GM19328 (cell line): ENCODE results near the gene CCDC169.
"Not testable (repeated sequence)": the region's sequence is repeated elsewhere in the genome, so short reads cannot be mapped to it uniquely, and the experiment has no call there.

Experiments
- ATAC-seq: cut with Tn5 transposase; IDR thresholded peaks from one replicate; pipeline ENCODE4 v1.9.1; 2021; ENCODE audit warnings: mild to moderate bottlenecking, moderate library complexity; ENCODE audit not compliant: unreplicated experiment

CCDC169 gene

DNA sequence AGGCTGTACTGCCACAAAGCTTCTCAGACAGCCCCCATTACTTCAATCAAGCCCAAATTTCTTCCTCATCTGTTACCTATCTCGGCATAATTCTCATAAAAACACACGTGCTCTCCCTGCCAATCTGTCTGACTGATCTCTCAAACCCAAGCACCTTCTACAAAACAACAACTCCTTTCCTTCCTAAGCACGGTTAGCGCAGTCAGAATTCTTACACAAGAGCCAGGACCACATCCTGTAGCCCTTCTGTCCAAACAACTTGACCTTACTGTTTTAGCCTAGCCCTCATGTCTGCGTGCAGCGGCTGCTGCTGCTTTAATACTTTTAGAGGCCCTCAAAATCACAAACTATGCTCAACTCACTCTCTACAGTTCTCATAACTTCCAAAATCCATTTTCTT lies 22.2 kb upstream of the CCDC169 start:
- not testable (repeated sequence) for ATAC-seq

DNA sequence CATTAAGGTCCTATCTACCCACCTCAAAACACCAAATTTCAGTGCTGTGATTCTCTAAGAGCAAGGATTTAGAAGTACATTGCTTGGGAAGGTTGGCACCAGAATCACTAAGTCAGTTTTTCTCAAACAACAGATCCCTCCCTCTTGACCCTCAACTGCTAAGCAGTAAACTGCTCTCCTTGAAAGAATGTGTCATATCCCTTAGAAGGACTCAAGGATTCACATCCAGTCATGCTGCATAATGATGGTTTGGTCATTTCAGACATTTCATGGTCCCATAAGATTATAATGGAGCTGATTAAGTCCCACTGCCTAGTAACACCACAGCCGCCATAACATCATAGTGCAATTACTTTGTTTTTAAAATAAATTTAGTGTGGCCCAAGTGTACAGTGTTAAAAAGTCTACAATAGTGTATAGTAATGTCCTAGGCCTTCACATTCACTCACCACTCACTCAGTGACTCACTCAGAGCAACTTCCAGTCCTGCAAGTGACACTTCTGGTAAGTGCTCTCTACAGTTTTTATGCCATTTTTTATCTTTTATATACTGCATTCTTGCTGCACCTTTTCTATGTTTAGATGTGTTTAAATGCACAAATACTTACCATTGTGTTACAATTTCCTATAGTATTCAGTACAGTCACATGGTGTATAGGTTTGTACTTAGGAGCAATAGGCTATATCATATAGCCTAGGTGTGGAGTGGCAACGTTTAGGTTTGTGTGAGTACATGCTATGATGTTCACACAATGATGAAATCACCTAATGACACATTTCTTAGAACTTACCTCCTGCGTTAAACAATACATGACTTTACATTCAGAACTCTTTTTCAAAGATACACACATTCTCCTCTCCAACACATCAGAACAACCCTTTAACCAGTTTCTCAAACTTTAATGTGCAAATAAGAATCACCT lies 15.7 kb upstream of the CCDC169 start:
- no peak for ATAC-seq

DNA sequence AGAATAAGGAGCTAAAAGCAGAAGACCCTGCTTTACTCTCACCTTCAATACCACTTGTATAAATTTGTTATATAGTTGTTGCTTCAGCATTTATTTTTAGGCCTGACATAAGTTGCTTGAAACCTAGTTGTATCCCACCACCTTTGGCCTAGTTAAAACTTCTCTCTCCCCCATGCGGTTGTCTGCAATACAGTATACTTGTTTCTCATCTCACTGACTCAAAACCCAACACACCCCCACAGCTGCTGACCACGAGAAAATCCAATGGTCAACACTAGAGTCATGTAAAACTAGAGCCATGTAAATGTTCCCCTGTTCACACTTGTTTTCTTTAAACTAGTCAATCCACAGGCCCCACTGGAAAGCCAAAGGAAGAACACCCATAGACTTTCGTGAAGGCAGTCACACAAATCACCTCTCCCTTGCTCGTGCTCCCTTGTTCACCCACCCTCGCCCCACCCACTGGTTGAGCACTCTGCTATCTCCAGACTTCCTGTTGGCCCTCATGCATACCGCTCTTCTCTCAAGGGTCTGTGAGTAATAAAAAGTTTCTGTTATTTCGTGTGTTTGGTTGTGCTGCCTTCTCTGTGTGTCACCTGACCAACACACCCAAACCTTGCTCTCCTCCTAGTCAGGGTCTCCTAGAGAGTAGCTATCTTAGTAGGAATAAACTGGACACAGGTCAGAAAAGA lies 12.9 kb upstream of the CCDC169 start:
- no peak for ATAC-seq

DNA sequence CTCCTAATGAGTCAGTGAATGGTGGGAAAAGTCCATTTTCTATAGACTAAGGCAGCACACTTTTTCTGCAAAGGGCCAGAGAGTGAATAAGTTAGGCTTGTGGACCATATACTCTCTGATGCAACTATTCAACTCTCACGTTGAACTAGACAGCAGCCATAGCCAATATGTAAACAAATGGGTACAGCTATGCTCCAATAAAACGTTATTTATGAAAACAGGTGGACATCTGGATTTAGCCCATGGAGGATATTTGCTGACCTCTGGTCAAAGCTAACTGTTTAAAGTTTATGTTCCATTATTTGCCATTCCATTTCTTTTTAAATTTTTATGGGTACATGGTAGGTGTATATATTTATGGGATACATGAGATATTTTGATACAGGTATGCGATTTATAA lies 4.7 kb upstream of the CCDC169 start:
- ATAC-seq: no peak

DNA sequence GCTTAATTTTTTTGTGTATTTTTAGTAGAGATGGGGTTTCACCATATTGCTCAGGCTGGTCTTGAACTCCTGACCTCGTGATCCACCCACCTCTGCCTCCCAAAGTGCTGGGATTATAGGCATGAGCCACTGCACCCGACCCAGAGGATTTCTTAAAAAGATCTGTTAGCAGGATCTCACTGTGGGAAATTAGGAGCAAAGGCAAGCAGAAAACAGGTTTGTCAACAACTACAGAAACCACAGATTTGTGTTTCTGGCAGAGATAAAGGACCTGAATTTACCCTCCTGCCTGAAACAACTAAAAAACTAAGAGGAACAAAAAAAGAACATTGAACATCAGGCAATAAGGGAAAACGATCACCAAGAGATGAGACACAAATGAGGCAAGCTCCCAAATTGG lies 1.9 kb upstream of the CCDC169 start:
- ATAC-seq: not testable (repeated sequence)

DNA sequence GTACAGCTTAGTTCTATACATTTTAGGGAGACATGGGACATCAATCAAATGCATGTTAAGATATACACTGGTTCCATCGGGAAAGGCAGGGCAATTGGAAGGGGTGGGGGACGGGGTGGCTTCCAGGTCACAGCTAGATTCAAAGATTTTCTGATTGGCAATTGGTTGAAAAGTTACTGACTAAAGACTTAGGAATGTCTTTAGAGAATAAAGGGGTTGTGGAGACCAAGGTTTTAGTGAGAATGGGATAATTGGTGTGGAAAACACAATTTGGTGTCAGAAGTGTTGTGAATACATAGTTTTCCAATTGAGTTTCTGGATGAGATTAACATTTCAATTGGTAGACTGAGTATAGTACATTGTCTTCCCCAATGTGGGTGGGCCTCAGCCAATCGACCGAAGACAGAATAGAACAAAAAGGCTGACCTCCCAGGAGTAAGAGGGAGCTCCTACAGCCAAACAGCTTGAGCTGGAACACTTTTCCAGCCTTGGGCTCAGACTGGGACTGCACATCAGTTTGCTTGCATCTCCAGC lies 988 bp upstream of the CCDC169 start:
- ATAC-seq: no peak

DNA sequence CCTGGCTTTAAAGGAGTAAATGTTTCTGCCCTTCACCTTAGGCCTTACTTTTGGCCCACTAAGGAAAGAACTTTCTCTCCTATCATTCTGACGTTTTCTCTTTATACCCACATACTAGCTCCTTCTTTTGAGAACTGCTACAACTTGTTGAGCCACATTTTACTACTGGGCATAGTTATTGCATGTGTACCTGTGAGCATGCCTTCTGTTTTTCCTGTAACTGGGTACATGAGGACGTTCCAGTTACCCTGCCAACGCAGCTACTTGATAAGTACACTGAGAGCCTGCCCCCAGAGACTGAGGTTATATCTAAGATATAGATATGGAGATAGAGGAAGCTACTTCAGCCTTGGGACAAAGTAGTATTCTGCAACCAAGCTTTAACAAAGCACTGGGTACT lies 3.5 kb downstream of the CCDC169 start:
- ATAC-seq: no peak

GRCh38 chr13:36293497-36293896 lies 4.1 kb downstream of the CCDC169 start:
- no peak for ATAC-seq

GRCh38 chr13:36288794-36289391 lies 8.7 kb downstream of the CCDC169 start:
- ATAC-seq: no peak

DNA sequence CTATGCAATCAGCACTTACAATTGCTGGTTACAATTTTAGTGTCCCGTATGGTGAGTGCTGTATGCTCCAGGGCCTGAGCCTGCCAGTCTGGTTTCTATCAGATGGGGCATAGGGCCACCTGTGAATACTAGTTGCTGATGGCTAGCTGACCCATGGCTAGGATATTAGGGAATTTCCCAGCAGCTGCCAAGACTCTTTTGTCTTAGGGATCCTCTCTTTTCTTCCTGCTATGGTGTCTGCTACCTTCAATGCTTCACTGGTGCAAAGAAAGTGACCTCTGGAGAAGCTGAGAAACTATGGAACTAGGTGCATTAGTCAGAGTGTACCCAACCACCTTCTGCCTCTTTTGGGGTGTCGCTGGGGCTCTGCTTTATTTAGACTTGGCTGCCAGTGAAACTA lies 11.6 kb downstream of the CCDC169 start:
- ATAC-seq: no peak

DNA sequence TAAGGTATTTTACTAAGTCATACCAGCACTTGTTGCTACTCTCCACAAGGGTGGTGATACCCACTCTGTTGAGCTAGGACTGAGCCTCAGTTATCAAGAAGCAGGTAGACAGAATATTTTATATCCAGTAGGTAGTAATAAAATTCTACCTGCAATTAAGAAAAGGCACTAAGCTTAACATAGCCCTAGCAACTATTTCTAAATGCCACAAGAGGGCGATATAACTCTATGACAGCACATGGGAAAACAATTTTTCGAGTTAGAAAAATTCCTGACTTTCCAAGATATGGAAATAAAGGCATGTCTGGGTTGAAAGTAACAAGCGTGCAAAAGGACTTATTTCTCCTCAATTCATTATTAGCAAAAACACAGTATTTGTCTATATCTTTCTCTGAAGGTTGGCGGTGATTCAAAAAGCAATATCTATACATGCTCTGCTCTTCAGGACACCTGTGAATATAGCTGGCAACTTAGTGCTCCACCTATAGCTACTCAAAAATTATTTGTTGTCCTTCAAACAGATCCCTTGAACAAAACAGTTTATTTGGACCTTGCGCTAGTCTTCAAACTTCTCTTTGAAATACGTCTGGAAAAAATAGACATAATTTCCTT lies 14.7 kb downstream of the CCDC169 start:
- no peak for ATAC-seq

GRCh38 chr13:36275190-36276002 lies 22.2 kb downstream of the CCDC169 start:
- ATAC-seq: no peak

DNA sequence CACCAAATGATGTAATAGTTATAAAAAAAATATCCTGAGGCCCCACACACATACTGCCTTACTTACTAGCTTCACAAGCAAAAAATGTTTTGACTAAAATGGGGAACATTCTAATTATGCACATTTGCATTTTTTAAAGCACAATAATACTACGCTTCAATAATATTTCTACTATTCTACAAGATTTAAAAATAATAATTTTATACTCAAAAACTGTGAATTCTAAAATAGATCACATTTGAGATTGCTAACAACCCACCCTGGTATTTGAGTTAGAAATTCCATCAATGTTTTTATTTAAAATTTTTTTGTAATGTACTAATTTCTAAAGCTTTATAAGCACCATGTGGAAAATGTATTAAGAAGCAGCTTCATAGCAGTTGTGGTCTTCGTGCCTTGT lies 24.2 kb downstream of the CCDC169 start:
- no peak for ATAC-seq

DNA sequence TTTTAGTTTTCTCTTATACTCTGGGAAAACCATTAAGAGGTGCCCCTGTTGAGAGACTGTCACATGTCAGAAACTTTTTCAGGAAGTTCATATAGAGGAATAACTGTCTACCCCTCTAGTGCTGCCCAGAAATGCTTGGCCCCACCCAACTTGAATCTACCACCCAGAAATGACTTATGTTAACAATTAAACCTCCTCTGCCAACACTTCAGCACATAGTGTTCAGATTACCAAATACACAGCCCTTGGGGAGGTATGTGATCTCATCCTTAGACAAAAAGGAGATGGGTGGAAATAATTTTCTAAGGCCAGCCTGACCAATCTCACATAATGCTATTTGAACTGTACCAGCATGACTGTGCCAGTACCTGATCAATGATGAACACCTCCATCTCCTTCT lies 35.6 kb downstream of the CCDC169 start:
- no peak for ATAC-seq

- ATAC-seq: no peak
Measured at GRCh38 chr13:36261011-36261410, 36.6 kb downstream of the CCDC169 start.

GRCh38 chr13:36259361-36260137 lies 38.1 kb downstream of the CCDC169 start:
- ATAC-seq: no peak

DNA sequence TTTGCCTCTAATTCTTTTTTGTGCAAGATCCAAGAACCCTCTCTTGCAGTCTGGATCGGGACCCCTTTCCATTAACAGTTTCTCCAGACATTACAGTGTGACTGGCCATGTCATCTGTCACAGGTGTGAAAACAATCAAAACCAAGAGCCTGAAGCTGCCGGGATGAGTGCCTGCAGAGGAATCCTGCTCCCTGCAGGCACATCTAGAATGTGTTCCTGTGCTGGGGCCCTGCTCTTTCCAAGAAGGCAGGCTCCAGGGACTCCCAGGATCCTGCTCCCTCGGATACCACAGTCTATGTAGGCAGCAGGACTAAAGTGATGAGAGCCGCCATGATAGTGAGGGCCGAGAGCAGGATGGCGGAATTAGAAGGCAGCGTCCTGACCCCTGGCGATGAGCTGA lies 38.8 kb downstream of the CCDC169 start:
- ATAC-seq: no peak

GRCh38 chr13:36251526-36251925 lies 46.1 kb downstream of the CCDC169 start:
- ATAC-seq: no peak

GRCh38 chr13:36251017-36251416 lies 46.6 kb downstream of the CCDC169 start:
- no peak for ATAC-seq

DNA sequence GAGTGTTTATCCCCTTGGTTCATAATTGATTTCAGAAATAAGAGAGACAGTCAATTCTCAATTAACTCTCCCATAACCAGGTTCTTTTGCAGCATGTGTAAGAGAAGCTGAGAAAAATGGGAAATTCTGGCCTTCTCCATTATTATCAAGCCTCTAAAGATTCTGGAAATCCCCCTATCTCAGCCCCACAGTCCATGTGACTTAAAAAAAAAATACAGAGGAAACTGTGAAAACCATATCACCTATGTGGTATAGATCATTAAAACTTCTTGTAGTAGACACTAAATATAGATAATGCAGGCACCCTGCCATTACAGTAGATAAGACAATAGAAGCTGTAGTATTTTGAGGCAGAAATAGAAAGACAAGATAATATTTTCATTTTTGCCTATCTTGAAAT lies 48.9 kb downstream of the CCDC169 start:
- no peak for ATAC-seq
